Measurements from ENCODE around the gene PRC1.
"Not testable (repeated sequence)": the region's sequence is repeated elsewhere in the genome, so short reads cannot be mapped to it uniquely, and the experiment has no call there.

PRC1 gene

DNA sequence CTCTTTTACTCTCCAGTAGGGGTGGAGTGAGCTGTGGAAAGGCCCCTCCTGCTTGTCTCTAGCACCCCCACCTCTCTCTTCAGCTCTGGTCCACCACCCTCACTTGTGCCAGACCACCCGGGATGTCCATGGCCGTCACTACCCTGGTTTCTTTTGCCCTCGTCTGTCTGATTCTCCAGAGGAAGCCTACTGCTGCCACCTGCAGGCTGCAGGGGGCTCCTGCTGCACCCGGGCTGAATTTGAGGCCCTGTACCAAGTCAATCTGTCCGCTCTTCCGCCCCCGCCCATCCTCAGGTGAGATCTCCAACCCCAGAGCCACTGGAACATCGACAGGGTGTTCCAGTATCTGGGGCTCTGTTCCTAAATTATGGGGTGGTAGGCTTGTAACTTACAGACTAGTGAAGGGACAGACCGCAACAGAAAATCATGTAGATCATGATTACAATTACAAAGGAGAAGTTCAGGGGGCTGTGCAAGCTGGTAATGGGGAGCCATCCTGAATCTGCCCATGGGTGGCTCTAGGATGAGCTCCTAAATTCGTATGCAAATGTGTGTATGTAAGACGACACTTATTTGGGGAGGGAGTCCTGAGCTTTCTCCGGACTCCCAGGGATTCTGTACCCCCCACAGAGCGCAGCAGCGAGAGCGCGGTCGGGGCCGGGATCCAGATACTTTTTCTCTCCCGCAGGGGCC lies 59.9 kb downstream of the PRC1 start:
- peak; percentile 69 for DNase-seq (ENCODE audit: low read depth)

DNA sequence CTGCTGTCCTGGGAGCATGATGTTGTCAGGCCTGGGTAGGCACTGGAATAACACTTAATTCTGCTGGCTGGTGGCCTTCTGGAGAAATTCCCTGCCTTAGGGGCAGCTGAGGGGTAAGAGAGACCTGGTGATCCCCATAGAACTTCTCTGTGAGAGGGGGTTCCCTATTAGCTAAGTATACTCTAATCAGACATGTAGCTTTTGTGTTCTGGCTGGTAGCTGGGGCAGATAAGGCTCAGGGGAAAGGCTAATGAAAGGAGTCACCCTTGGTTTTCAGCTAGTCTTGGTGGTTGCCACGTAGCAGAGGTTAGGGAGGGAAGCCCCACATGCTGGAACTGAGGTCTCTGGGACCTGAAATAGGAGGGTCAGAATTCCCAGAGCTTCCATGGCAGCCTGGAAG lies 61.0 kb downstream of the PRC1 start:
- DNase-seq (ENCODE audit: low read depth): no peak

DNA sequence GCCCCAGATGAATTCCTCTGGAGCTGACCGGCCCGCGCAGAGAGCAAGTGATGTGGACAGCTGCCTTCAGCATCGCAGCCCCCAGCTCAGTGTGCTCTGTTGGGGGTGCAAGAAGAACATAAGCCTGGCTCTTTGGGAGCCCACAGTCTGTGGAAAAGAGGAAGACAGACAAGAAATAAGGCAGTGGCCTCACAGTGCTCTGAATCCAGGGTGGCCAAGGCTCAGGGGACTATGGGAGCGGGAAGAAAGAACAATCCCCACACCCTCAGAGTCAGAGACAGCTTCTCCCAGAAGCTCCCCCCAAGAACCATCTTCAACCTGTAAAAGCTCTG lies 61.7 kb downstream of the PRC1 start:
- no peak for DNase-seq (ENCODE audit: low read depth)

DNA sequence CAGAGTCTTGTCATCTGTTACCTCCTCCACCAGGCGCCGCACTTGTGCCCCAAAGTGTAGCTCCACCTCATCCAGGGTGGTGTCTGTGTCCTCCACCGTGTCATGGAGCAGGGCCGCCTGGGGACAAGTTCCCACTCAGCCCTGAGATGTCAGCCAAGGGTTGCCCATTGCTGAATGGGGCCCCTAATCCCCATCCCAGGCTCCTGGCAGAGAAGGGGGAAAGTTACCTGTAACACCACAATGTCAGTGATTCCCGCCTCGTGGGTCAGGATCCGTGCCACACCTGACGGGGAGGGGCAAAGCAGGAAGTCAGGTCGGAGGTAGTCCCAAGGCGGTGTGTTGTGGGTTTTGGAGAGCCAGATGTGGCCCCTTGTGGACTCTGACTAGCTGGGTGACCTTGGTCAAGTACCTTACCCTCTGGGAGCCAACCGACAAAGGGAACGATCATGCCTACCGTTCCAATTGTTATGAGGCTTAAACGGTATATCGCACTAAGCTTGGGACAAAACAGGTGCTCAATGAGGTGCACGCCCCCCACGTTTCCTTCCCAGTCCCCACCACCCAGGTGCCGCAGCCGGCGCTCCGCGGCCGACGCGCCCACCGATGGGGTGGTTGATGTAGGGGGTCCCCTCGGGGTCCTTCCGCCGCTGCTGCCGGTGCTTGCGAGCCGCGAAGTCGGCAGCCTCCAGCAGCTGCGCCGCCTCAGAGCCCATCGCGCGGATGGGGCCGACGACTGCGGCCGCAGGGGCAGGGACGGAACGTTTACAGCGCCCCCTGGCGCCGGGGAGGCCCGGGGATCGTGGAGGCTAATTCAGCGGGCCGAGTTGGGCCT lies 62.3 kb downstream of the PRC1 start, which contains the start of gene HDDC3:
HDDC3 (minus strand) TSS at position 722 of the 832 bp plus-strand sequence; CDS start at position 713, 9 bp downstream.
- peak; percentile 84 for DNase-seq (ENCODE audit: low read depth)

DNA sequence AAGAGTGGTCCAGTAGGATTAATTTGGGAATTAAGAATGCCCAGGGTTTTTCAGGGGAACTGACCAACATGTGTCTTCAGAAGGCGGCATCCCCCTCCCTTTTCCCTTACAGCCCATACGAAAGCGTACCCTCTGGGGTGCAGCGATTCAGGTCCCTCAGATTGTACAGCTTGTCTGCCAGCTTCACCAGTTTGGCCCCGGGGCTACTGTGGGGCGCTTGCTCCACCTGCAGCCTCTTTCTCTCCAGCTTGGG lies 62.8 kb downstream of the PRC1 start:
- DNase-seq (ENCODE audit: low read depth): no peak

DNA sequence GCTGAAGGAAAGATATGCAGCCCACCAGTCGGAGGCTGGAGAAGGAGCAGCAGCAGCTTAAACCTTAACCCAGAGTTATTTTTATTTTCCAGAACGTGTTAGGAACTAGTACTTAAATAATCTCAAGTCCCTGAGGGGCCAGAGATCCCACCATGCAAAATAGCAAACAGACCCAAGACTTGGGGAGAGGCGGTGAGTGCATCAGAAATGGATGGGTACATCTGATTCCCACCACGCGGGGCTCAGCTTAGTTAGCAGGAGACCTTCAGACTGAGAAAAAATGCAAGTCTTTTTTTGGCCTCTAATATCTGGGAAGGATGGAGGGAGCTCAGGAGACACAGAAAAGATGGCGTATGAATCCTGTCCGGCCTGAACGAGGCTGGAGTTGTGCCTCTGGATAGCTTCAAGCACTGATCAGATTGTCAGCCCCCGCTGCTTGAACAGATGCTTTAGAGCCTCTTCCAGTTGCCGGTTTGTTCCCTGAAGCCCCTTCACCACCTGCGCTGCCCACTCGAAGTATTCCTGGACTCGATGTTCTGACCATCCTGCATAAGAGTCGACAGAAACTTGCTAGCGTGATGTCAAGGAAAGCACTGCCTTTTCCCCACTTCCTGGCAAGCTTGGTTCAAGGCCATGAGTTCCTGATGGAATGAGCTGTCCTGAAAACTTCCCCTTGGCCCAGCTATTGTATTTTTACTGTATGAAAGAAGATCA lies 63.3 kb downstream of the PRC1 start:
- no peak for DNase-seq (ENCODE audit: low read depth)

DNA sequence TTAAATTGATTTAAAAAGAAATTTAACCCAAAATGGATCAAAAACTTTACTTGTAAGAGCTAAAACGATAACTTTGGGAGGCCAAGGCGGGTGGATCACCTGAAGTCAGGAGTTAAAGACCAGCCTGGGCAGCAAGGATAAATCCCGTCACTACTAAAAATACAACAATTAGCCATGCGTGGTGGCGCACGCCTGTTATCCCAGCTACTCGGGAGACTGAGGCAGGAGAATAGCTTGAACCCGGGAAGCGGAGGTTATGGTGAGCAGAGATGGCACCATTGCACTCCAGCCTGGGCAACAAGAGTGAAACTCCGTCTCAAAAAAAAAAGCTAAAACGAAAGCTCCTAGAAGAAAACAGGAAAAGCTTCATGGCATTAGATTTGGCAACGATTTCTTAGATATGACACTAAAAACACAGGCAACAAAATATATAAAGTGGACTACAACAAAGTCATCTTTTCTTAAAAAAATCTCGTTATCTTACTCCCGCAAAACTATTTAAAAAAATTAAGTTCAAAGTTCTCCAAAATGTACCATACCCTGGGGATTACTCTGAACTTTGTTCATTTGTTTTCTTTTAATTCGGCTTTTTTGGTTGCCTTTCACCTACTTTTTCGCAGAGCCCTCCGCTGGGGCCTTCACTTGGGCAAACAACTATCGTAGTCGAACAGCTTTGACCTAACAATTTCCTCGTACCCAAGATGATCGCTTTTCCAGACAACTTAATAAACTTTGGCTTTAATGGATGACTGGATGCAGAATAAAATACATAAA lies 64.9 kb downstream of the PRC1 start:
- DNase-seq (ENCODE audit: low read depth): no peak

DNA sequence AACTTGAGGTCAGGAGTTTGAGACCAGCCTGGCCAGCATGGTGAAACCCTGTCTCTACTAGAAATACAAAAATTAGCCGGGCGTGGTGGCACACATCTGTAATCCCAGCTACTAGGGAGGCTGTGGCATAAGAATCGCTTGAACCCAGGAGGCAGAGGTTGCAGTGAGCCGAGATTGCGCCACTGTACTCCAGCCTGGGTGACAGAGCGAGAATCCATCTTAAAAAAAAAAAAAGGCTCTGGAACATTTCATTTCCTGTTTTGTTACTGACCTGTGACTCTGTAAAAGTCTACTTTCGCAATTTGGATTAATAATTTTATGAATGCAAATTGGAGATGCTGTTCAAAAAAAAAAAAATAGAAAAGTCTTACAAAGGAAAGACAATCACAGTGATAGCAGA lies 66.2 kb downstream of the PRC1 start:
- not testable (repeated sequence) for DNase-seq (ENCODE audit: low read depth)

DNA sequence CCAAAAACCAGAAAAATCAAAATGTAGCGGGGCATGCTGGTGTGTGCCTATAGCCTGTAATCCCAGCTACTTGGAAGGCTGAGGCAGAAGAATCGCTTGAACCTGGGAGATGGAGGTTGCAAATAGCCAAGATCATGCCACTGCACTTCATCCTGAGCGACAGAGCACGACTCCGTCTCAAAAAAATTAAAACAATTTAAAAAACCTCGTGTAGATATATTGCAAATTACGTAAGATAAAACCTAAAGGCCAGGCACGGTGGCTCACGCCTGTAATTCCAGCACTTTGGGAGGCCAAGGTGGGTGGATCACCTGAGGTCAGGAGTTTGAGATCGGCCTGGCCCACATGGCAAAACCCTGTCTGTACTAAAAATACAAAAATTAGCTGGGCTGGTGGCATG lies 67.6 kb downstream of the PRC1 start:
- DNase-seq (ENCODE audit: low read depth): not testable (repeated sequence)

DNA sequence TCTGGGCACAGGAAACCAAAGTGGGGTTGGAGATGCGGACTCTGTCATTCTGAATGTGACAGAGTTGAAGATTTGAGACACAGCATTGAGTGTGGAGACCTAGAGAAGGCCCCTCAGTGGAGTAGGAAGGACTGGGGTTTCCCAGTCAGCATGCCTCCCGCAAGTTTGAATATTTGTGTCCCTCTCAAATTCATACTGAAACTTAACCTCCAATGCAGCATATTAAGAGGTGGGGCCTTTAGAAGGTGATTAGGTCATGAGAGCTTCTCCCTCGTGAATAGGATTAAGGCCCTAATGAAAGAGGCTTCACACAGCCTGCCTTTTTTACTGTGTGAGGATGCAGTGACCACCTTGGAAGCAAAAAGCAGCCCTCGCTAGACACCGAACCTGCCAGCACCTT lies 70.0 kb downstream of the PRC1 start:
- no peak for DNase-seq (ENCODE audit: low read depth)

DNA sequence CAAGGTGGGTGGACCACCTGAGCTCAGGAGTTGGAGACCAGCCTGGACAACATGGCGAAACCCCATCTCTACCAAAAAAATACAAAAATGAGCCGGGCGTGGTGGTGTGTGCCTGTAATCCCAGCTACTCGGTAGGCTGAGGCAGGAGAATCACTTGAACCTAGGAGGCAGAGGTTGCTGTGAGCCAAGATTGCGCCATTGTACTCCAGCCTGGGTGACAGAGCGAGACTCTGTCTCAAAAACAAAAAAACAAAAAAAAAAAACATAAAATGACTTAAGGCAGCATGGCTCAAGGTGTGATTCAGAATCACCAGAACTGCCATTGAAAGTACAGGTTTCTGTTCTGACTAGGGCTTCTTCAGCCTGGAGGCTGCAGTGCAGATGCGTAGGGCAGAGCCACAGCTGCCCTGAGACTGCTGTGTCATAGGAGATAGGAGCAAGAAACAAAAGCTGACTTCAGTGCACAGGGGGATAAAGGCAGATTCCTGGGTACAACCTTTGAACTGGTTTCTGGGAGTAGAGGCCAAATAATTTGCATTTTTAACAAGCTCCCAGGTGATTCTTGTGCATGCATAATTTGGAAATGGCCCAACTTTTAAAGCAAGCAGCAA lies 71.5 kb downstream of the PRC1 start:
- not testable (repeated sequence) for DNase-seq (ENCODE audit: low read depth)

DNA sequence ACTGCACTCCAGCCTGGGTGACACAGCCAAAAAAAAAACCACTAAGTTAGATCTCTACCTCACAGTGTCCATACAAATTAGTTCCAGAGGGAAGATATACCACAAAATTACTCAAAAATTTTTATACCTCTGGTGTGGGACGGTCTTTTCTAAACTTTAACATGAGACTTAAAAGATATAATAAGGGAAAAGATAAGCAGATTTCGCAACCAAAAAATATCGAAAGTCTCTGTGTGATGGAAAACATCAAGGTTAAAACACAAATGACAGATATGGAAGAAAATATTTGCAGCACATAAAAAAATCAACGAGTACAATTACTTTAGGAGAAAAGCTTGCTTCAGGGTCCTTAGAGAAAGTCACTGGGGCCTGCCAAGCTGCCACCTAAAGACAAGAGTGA lies 72.4 kb downstream of the PRC1 start:
- no peak for DNase-seq (ENCODE audit: low read depth)

DNA sequence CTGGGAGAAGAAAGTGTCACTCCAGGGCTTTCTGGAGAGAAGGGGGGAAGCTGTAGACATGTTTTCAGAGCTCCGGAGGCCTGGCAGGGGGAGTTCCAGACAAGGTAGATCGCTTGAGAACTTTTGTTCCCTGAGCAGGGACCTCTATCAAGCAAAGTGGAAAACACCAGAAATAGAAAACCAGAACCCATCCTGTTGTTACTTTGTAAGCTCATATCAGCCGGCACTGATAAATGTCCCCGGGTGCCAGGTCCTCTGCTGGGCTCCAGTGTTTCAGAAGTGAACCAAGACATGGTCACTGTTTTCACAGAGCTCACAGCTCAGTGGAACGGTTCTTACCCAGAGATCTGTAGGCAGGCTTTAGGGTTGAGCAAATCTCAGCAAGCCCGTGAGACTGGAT lies 75.5 kb downstream of the PRC1 start:
- DNase-seq (ENCODE audit: low read depth): no peak

DNA sequence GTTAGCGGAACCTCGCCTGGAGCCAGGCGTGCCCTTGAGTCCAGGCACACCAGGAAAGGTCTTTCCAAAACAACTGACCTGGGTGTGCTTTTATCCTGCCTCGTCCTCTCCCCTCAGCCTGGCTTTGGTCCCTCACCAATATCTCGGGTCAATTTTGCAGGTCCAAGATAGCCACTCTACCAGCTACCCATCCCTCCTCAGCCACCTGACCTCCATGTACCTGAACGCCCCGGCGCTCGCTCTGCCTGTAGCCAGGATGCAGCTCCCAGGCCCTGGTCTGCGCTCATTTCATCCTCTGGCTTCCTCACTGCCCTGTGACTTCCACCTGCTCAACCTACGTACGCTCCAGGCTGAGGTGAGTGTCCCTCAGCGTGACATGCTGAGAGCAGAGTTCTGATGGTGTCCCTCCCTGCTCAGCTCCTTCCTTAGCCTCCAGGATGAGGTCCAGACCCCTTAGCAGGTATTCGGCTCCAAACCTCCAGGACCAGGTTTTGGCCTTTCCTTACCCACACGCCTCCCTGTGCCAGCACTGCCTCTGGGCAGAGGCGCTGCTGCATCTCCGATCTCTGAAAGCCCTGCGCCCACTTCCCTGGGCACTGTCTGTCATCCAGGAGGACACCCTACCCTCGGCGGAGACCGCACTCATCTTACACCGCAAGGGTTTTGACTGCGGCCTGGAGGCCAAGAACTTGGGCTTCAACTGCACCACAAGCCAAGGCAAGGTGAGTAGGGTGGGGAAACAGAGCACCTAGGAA lies 76.1 kb downstream of the PRC1 start:
- DNase-seq (ENCODE audit: low read depth): no peak

DNA sequence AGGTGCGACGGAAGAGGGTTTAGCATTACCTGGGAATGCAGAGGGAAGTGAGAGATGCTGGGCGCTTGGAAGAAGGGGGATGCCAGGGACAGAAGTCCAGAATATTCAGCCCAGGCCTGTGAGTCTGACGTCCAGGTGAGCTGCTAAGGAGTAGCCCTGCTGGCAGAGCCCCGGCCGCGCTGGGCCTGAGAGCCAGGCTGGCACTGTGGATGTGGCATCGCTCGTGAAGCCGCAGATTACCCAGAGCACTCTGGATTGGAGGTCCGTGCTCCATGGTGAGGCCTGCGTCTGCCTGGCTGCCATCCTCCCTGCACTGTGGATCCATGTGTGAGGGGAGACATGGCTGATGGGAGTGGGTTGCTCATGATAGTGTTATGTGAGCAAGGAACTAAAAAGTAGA lies 76.8 kb downstream of the PRC1 start:
- DNase-seq (ENCODE audit: low read depth): no peak

DNA sequence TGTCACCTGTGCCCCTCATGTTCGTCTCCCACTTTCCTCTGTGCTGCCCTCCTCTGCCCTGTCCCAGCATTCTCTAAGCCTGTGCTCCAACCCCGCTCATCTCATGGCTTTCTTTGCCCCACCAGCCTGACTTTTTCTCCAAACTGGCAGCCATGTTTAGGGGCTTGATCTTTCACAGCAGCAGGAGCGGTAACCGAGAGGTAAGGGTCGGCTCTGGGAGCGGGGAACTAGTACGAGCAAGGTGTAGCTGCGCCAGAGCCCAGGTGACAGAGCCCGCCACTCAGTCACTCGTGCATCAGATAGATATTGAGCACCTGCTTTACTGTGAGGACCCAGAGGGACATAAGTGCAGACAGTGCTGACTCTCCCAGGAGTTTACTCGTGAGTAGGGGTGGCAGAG lies 77.9 kb downstream of the PRC1 start:
- DNase-seq (ENCODE audit: low read depth): no peak
